RWPE2 (cell line): ENCODE measurements around the gene DHX36.

Source experiments
- ATAC-seq: fragments of 200-7000 bp; cut with Tn5 transposase; 3 replicates; pipeline ENCODE4 v1.9.1; 2021; ENCODE audit warnings: low read depth
- DNase-seq: peaks from one replicate; pipeline ENCODE4 v3.0.0-alpha.2; 2020; ENCODE audit warnings: low spot score
- H3K27ac ChIP-seq: fragments of 450-650 bp; 2 replicates; pipeline ENCODE4 v1.5.1; 2017; ENCODE audit warnings: mild to moderate bottlenecking; ENCODE audit not compliant: poor library complexity, severe bottlenecking
- H3K27me3 ChIP-seq: fragments of 250-450 bp; sonication (Bioruptor Pico); 2 replicates; pipeline ENCODE4 v1.5.1; 2021; ENCODE audit warnings: mild to moderate bottlenecking, moderate library complexity; ENCODE audit not compliant: insufficient read depth, poor library complexity, severe bottlenecking
- H3K36me3 ChIP-seq: fragments of 250-450 bp; sonication (Bioruptor Pico); 2 replicates; pipeline ENCODE4 v1.5.1; 2020; ENCODE audit warnings: low read depth, mild to moderate bottlenecking, moderate library complexity
- H3K4me1 ChIP-seq: fragments of 250-450 bp; sonication (Bioruptor Pico); 2 replicates; pipeline ENCODE4 v1.5.1; 2021; ENCODE audit warnings: mild to moderate bottlenecking, moderate library complexity; ENCODE audit not compliant: insufficient read depth, poor library complexity, severe bottlenecking
- H3K4me3 ChIP-seq: fragments of 250-450 bp; sonication (Bioruptor Pico); 2 replicates; pipeline ENCODE4 v1.5.1; 2021; ENCODE audit warnings: mild to moderate bottlenecking, moderate library complexity; ENCODE audit not compliant: severe bottlenecking
- H3K9me3 ChIP-seq: fragments of 250-450 bp; sonication (Bioruptor Pico); 2 replicates; pipeline ENCODE4 v1.5.1; 2021; ENCODE audit warnings: mild to moderate bottlenecking, moderate library complexity; ENCODE audit not compliant: severe bottlenecking
- CTCF ChIP-seq: fragments of 450-650 bp; IDR thresholded peaks from one replicate; pipeline ENCODE4 v1.5.1; 2017; ENCODE audit warnings: mild to moderate bottlenecking, moderate library complexity; ENCODE audit not compliant: poor library complexity, severe bottlenecking

The DHX36 gene

GRCh38 chr3:154224366-154224765 is 99.9 kb downstream of the DHX36 start:
- H3K4me3 ChIP-seq: no peak overlapping the region
- ATAC-seq (no peak), DNase-seq (no peak)
- no peaks in the 10 kb centered on the region for H3K4me1 ChIP-seq
- TF ChIP-seq CTCF: no peak
- no peaks in the 10 kb centered on the region for H3K36me3 ChIP-seq
- no peaks in the 10 kb centered on the region for H3K27me3 ChIP-seq
- no peaks in the 10 kb centered on the region for H3K9me3 ChIP-seq
- no peak overlapping the region for H3K27ac ChIP-seq

GRCh38 chr3:154223519-154223918 is 100.8 kb downstream of the DHX36 start:
- Histone ChIP-seq H3K27ac (no peak overlapping the region), H3K4me3 (no peak overlapping the region), H3K36me3 (no peaks in the 10 kb centered on the region), H3K4me1 (no peaks in the 10 kb centered on the region), H3K27me3 (no peaks in the 10 kb centered on the region), H3K9me3 (no peaks in the 10 kb centered on the region)
- ATAC-seq (no peak), DNase-seq (no peak)
- TF ChIP-seq CTCF: no peak
